GM12878 (cell line): ENCODE data around the gene IMMP2L. TPM values are rescaled to one million over a fixed set of nuclear protein-coding genes. Genes with fewer than 3 reads are reported as not detected.

Source experiments
- DPF2 ChIP-seq: fragments of 450-650 bp; IDR thresholded peaks from 2 replicates; pipeline ENCODE4 v1.6.1; 2017; ENCODE audit warnings: mild to moderate bottlenecking
- FOXK2 ChIP-seq: fragments of 450-650 bp; IDR thresholded peaks from 2 replicates; pipeline ENCODE4 v1.6.1; 2017; ENCODE audit warnings: mild to moderate bottlenecking, moderate library complexity
- JUNB ChIP-seq: IDR thresholded peaks from 2 replicates; pipeline ENCODE4 v1.6.1; 2016; ENCODE audit warnings: antibody characterized with exemption, mild to moderate bottlenecking
- MEF2B ChIP-seq: fragments of 450-650 bp; IDR thresholded peaks from 2 replicates; pipeline ENCODE4 v1.6.1; 2018; ENCODE audit warnings: mild to moderate bottlenecking, moderate library complexity; ENCODE audit not compliant: partially characterized antibody, poor library complexity, severe bottlenecking
- MTA2 ChIP-seq: fragments of 450-650 bp; IDR thresholded peaks from 2 replicates; pipeline ENCODE4 v1.6.1; 2016; ENCODE audit warnings: low read depth, mild to moderate bottlenecking, moderate library complexity
- NR2C1 ChIP-seq: fragments of 450-650 bp; IDR thresholded peaks from 2 replicates; pipeline ENCODE4 v1.6.1; 2017; ENCODE audit warnings: antibody characterized with exemption, mild to moderate bottlenecking, moderate library complexity
- POLR2A ChIP-seq: IDR thresholded peaks from 2 replicates; pipeline ENCODE4 v1.6.1; 2011; ENCODE audit warnings: low read depth, mild to moderate bottlenecking, low read length
- RUNX3 ChIP-seq: IDR thresholded peaks from 2 replicates; pipeline ENCODE4 v1.6.1; 2012; ENCODE audit warnings: low read length, inconsistent platforms
- ZNF217 ChIP-seq: fragments of 450-650 bp; IDR thresholded peaks from 2 replicates; pipeline ENCODE4 v1.6.1; 2017; ENCODE audit warnings: antibody characterized with exemption, mild to moderate bottlenecking
- polyA plus RNA-seq, 11 experiments: library from polyadenylated mRNA; depleted of rRNA in 4 of 11; unstranded in 6 of 11; stranded (reverse) in 5 of 11; fragments of >200 nt; fragmentation: Nextera tagmentation in 4 of 11; fragmentation: Illumina TruSeq in 1 of 11; extraction: Ambion mirVana in 4 of 11; extraction: Trizol in 1 of 11; gene quantifications; 1 replicate in 1 of 11; 2 replicates in 10 of 11; pipeline versions ENCODE4 v1.2.1 to v1.2.3, GENCODE V29; 2011 to 2016; ENCODE audit warnings: inconsistent platforms in 2 of 11, missing spikeins in 2 of 11, low read depth in 1 of 11
- total RNA-seq, 4 experiments: library from RNA; depleted of rRNA in 3 of 4; stranded (reverse); fragments of >200 nt in 3 of 4; fragmentation: Illumina TruSeq in 1 of 4; extraction: Trizol in 1 of 4; gene quantifications; 2 replicates each; pipeline versions ENCODE4 v1.2.1 to v1.2.3, GENCODE V29; 2013 to 2021
- TF ChIP-seq, protein P1 (sequence below): IDR thresholded peaks from 2 replicates; pipeline ENCODE4 v1.6.1; 2012; ENCODE audit warnings: low read length, inconsistent platforms
- TF ChIP-seq, protein P2 (sequence below): fragments of 450-650 bp; IDR thresholded peaks from 2 replicates; pipeline ENCODE4 v1.6.1; 2017; ENCODE audit warnings: mild to moderate bottlenecking, low read depth, inconsistent platforms; ENCODE audit not compliant: poor library complexity, severe bottlenecking
- TF ChIP-seq, protein P3 (sequence below), 3 experiments: IDR thresholded peaks in 2 of 3; conservative IDR thresholded peaks in 1 of 3; 2 replicates each; pipeline ENCODE4 v1.5.1; 2011; ENCODE audit warnings: low read depth in 3 of 3, low read length in 3 of 3, mild to moderate bottlenecking in 3 of 3, control low read depth in 2 of 3, moderate library complexity in 2 of 3, inconsistent platforms in 1 of 3, mixed read lengths in 1 of 3; ENCODE audit not compliant: control insufficient read depth in 2 of 3, insufficient read depth in 1 of 3; ENCODE audit errors: extremely low read depth in 1 of 3
- TF ChIP-seq, protein P4 (sequence below): fragments of 450-650 bp; IDR thresholded peaks from 2 replicates; pipeline ENCODE4 v1.6.1; 2016; ENCODE audit warnings: mild to moderate bottlenecking

IMMP2L gene
- total and polyA plus RNA-seq, 10 of the 15 experiments (the other 5 are each of a cell fraction or from before 2014, with no cell fraction given): 12.6 to 46.3 (median 19.6) TPM

DNA sequence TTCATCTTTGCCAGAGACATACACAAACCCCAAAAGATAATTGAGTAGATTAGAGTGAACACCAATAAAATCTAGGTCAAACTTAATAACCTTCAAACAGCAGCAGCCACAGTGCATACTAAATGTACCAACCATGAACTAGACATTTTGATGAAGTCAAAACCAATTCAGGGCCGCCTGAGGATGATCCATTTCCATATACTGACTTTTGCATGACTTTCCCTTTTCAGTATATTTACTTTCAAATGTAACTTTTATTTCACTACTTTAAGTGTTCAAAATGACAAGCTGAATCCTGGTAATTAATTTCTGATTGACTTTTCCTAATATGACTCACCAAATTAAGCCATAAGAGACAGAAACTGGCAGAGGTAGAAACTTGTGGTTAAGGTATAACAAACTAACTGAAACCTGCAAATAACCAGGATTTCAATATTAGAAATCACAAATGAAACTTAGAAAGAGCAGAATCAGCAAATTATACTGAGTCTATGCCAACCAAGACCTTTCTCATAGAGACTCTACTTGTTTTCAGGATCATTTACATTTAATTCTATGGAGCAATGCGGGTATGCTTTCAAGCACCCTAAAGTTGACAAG lies 643.2 kb downstream of the IMMP2L start (continued):
- TF ChIP-seq DPF2: peak; percentile 77; the same call in 1 of the 2 replicates
- TF ChIP-seq, protein P1, sequence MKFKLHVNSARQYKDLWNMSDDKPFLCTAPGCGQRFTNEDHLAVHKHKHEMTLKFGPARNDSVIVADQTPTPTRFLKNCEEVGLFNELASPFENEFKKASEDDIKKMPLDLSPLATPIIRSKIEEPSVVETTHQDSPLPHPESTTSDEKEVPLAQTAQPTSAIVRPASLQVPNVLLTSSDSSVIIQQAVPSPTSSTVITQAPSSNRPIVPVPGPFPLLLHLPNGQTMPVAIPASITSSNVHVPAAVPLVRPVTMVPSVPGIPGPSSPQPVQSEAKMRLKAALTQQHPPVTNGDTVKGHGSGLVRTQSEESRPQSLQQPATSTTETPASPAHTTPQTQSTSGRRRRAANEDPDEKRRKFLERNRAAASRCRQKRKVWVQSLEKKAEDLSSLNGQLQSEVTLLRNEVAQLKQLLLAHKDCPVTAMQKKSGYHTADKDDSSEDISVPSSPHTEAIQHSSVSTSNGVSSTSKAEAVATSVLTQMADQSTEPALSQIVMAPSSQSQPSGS: 0 out of 2 replicates have a peak, but pooled peaks have one; percentile 19
- no peak for TF ChIP-seq POLR2A
- TF ChIP-seq MEF2B: peak; percentile 36
- TF ChIP-seq, protein P2, sequence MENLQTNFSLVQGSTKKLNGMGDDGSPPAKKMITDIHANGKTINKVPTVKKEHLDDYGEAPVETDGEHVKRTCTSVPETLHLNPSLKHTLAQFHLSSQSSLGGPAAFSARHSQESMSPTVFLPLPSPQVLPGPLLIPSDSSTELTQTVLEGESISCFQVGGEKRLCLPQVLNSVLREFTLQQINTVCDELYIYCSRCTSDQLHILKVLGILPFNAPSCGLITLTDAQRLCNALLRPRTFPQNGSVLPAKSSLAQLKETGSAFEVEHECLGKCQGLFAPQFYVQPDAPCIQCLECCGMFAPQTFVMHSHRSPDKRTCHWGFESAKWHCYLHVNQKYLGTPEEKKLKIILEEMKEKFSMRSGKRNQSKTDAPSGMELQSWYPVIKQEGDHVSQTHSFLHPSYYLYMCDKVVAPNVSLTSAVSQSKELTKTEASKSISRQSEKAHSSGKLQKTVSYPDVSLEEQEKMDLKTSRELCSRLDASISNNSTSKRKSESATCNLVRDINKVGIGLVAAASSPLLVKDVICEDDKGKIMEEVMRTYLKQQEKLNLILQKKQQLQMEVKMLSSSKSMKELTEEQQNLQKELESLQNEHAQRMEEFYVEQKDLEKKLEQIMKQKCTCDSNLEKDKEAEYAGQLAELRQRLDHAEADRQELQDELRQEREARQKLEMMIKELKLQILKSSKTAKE: peak; percentile 32
- peak; percentile 68 for TF ChIP-seq JUNB
- no peak for TF ChIP-seq FOXK2
- TF ChIP-seq, protein P3, sequence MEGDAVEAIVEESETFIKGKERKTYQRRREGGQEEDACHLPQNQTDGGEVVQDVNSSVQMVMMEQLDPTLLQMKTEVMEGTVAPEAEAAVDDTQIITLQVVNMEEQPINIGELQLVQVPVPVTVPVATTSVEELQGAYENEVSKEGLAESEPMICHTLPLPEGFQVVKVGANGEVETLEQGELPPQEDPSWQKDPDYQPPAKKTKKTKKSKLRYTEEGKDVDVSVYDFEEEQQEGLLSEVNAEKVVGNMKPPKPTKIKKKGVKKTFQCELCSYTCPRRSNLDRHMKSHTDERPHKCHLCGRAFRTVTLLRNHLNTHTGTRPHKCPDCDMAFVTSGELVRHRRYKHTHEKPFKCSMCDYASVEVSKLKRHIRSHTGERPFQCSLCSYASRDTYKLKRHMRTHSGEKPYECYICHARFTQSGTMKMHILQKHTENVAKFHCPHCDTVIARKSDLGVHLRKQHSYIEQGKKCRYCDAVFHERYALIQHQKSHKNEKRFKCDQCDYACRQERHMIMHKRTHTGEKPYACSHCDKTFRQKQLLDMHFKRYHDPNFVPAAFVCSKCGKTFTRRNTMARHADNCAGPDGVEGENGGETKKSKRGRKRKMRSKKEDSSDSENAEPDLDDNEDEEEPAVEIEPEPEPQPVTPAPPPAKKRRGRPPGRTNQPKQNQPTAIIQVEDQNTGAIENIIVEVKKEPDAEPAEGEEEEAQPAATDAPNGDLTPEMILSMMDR (IDR thresholded peaks at IDR 0.05 in 2 of 3, conservative IDR thresholded peaks at IDR 0.05 in 1 of 3; ENCODE audit: control insufficient read depth in 2 of 3, extremely low read depth in 1 of 3, insufficient read depth in 1 of 3, low read depth in 3 of 3, low read length in 3 of 3): no peak
- TF ChIP-seq, protein P4, sequence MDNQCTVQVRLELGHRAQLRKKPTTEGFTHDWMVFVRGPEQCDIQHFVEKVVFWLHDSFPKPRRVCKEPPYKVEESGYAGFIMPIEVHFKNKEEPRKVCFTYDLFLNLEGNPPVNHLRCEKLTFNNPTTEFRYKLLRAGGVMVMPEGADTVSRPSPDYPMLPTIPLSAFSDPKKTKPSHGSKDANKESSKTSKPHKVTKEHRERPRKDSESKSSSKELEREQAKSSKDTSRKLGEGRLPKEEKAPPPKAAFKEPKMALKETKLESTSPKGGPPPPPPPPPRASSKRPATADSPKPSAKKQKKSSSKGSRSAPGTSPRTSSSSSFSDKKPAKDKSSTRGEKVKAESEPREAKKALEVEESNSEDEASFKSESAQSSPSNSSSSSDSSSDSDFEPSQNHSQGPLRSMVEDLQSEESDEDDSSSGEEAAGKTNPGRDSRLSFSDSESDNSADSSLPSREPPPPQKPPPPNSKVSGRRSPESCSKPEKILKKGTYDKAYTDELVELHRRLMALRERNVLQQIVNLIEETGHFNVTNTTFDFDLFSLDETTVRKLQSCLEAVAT: no peak
- TF ChIP-seq MTA2: peak; percentile 94
- TF ChIP-seq RUNX3: peak; percentile 69
- peak; percentile 86; the same call in 1 of the 2 replicates for TF ChIP-seq ZNF217
- TF ChIP-seq NR2C1: no peak
